Colonic mucosa (tissue), 4 donors: ENCODE results near the gene ADGRL3. TPM values are rescaled to one million over a fixed set of nuclear protein-coding genes. Genes with fewer than 3 reads are reported as not detected.

ENCODE experiments used
- DNase-seq: peaks from one replicate; pipeline ENCODE4 v3.0.0-alpha.2; 2020
- H3K27ac ChIP-seq: fragments of 200-600 bp; one replicate; pipeline ENCODE4 v1.8.0; 2021
- H3K27me3 ChIP-seq: fragments of 200-600 bp; one replicate; pipeline ENCODE4 v1.8.0; 2021
- H3K36me3 ChIP-seq: fragments of 200-600 bp; one replicate; pipeline ENCODE4 v1.8.0; 2021
- H3K4me1 ChIP-seq: fragments of 200-600 bp; one replicate; pipeline ENCODE4 v1.8.0; 2021; ENCODE audit warnings: mild to moderate bottlenecking
- H3K4me3 ChIP-seq: fragments of 200-600 bp; one replicate; pipeline ENCODE4 v1.8.0; 2021
- H3K9ac ChIP-seq, 2 donors: one replicate each; pipeline ENCODE4 v1.7.0; 2013; ENCODE audit warnings: control low read depth in 2 of 2, low read depth in 2 of 2, low read length in 2 of 2
- H3K9me3 ChIP-seq: fragments of 200-600 bp; one replicate; pipeline ENCODE4 v1.8.0; 2021
- intact Hi-C: fragments of 100-400 bp; cut with DNase I; formaldehyde crosslinking; loops from one replicate; pipeline ENCODE4 v1.14.1; 2022
- total RNA-seq, 2 donors: library from RNA; stranded (reverse); fragmentation: NEBNext Ultra II Directional in 1 of 2; extraction: Animal tissue kit (Norgen Biotek cat#: 25700) in 1 of 2; gene quantifications; one replicate each; pipeline ENCODE4 v1.2.1, GENCODE V29; 2021
- TF ChIP-seq, protein P1 (sequence below): fragments of 200-600 bp; IDR thresholded peaks from one replicate; pipeline ENCODE4 v1.8.0; 2022; ENCODE audit warnings: antibody characterized with exemption, mild to moderate bottlenecking
- donor health status: healthy.
- donor health status: DM: no; HTN: no; CAD: no.
- donor health status: DM: no; HTN: no; CAD: no.

Gene ADGRL3
- total RNA-seq, 2 donors from 2014 or later = 4.1 to 4.4 TPM

DNA sequence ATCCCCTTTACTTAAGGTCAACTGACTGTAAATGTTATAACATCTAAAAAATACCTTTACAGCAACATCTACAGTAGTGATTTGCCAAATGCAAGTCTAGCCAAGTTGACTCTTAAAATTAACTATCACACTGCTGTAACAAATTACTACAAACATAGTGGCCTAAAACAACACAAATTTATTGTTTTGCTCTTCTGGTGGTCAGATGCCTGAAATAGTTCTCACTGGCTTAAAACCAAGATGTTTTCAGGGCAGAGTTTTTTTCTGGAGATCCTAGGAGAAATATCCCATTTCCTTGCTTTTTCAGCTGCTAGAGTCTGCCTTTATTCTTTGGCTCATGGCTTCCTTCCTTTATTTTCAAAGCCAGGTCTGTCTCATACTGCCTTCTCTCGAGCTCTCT, 120.5 kb downstream of the ADGRL3 start:
- no peaks in the 10 kb centered on the region for H3K36me3 ChIP-seq
- no peaks in the 10 kb centered on the region for H3K4me1 ChIP-seq
- intact Hi-C loops = no loop called here
- TF ChIP-seq, protein P1, sequence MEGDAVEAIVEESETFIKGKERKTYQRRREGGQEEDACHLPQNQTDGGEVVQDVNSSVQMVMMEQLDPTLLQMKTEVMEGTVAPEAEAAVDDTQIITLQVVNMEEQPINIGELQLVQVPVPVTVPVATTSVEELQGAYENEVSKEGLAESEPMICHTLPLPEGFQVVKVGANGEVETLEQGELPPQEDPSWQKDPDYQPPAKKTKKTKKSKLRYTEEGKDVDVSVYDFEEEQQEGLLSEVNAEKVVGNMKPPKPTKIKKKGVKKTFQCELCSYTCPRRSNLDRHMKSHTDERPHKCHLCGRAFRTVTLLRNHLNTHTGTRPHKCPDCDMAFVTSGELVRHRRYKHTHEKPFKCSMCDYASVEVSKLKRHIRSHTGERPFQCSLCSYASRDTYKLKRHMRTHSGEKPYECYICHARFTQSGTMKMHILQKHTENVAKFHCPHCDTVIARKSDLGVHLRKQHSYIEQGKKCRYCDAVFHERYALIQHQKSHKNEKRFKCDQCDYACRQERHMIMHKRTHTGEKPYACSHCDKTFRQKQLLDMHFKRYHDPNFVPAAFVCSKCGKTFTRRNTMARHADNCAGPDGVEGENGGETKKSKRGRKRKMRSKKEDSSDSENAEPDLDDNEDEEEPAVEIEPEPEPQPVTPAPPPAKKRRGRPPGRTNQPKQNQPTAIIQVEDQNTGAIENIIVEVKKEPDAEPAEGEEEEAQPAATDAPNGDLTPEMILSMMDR = no peak
- no peak for DNase-seq
- H3K27me3 ChIP-seq = no peaks in the 10 kb centered on the region
- H3K9me3 ChIP-seq = no peaks in the 10 kb centered on the region
- no peak overlapping the region for H3K27ac ChIP-seq
- H3K4me3 ChIP-seq = no peak overlapping the region
- H3K9ac ChIP-seq = no peak overlapping the region

DNA sequence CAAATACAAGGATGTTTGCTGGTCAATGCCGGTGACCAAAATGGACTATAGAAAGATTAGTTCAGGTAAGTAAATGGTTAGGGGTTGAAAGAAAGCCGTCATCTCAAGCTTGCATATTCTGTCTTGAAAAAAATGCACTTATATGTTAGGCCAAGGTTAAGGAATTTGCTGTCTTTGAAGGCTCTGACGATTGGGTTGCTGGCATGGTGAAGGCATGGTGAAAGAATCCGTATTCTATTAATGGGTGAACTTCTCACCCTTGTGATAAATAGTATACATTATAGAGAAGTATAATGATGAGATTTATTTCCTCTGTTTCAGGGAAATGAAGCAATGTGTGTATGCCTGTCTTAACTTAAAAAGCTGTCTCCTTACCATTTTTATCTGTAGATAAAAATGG, 132.6 kb downstream of the ADGRL3 start:
- Histone ChIP-seq H3K9me3 (no peaks in the 10 kb centered on the region), H3K27ac (no peak overlapping the region), H3K4me1 (no peaks in the 10 kb centered on the region), H3K4me3 (no peak overlapping the region), H3K27me3 (no peaks in the 10 kb centered on the region), H3K9ac (no peak overlapping the region), H3K36me3 (no peaks in the 10 kb centered on the region)
- intact Hi-C loops = no loop called here
- DNase-seq = no peak
- TF ChIP-seq, protein P1 = no peak

DNA sequence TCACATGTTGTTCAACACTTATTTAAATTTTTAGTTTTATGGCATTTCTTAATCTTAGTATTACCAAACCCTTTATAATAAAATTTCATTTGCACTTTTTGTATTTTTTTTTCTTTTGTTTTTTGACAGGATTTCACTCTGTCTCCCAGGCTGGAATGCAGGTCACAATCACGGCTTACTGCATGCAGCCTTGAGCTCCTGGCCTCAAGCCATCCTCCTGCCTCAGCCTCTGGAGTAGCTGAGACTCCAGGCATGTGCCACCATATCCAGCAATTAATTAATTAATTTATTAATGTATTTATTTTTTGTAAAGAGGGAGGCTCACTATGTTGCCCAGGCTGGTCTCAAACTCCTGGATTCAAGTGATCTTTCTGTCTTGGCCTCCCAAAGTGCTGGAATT, 133.4 kb downstream of the ADGRL3 start:
- TF ChIP-seq, protein P1 = no peak
- Histone ChIP-seq H3K4me3 (no peak overlapping the region), H3K36me3 (no peaks in the 10 kb centered on the region), H3K27me3 (no peaks in the 10 kb centered on the region), H3K27ac (no peak overlapping the region), H3K9me3 (no peaks in the 10 kb centered on the region), H3K9ac (no peak overlapping the region), H3K4me1 (no peaks in the 10 kb centered on the region)
- DNase-seq = no peak
- intact Hi-C loops = no loop called here

DNA sequence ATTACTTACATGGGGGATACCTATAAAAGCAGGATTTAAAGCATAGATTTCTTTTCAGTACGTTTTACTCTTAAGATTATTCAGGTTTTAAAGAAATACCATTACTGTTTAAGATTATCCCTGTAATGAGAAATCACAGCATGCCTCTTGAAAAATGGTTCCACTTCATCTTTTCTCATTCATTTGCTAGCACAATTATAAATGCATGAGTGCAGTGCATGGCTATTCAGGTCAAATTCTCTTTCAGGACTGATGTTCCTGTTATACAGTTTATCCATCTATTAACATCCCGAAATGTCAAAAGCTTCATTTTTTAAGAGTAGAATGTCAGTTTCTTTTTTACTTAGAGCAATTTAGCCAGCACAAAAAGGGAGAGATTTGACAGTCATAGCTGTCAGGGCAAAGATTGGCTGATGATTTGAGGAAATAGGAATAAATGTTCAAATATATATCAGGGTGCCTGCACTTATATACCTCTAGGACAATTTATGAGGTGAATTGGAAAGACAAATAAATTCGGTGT, 135.2 kb downstream of the ADGRL3 start:
- DNase-seq = no peak
- Histone ChIP-seq H3K36me3 (no peaks in the 10 kb centered on the region), H3K9me3 (no peaks in the 10 kb centered on the region), H3K9ac (no peak overlapping the region), H3K27ac (no peak overlapping the region), H3K4me3 (no peak overlapping the region), H3K27me3 (no peaks in the 10 kb centered on the region), H3K4me1 (no peaks in the 10 kb centered on the region)
- TF ChIP-seq, protein P1 = no peak
- intact Hi-C loops = no loop called here

- no peaks in the 10 kb centered on the region for H3K27me3 ChIP-seq
- H3K4me3 ChIP-seq = no peak overlapping the region
- H3K36me3 ChIP-seq = no peaks in the 10 kb centered on the region
- no peaks in the 10 kb centered on the region for H3K4me1 ChIP-seq
- no peaks in the 10 kb centered on the region for H3K9me3 ChIP-seq
- H3K27ac ChIP-seq = no peak overlapping the region
- intact Hi-C loops = no loop called here
- H3K9ac ChIP-seq = no peak overlapping the region
- TF ChIP-seq, protein P1 = no peak
- no peak for DNase-seq
Observed at GRCh38 chr4:61336488-61336887, 136.4 kb downstream of the ADGRL3 start.

- intact Hi-C loops = no loop called here
- H3K27ac ChIP-seq = no peak overlapping the region
- no peaks in the 10 kb centered on the region for H3K9me3 ChIP-seq
- TF ChIP-seq, protein P1 = no peak
- no peaks in the 10 kb centered on the region for H3K4me1 ChIP-seq
- DNase-seq = no peak
- no peak overlapping the region for H3K9ac ChIP-seq
- H3K27me3 ChIP-seq = no peaks in the 10 kb centered on the region
- no peak overlapping the region for H3K4me3 ChIP-seq
- H3K36me3 ChIP-seq = no peaks in the 10 kb centered on the region
Observed at GRCh38 chr4:61336916-61337315, 136.8 kb downstream of the ADGRL3 start.
